GM12891 (cell line): ENCODE measurements around the gene CHRNA4.
"Not testable (repeated sequence)": the region's sequence is repeated elsewhere in the genome, so short reads cannot be mapped to it uniquely, and the experiment has no call there.

Source experiments
- DNase-seq: peaks from one replicate; pipeline ENCODE4 v3.0.0; 2011; ENCODE audit warnings: low spot score; ENCODE audit not compliant: insufficient read length
- FAIRE-seq: peaks from 2 replicates; lab custom pipeline; 2011; peaks lifted over from hg19 to GRCh38; lab: Jason Lieb, UNC
- PAX5 ChIP-seq: IDR thresholded peaks from 2 replicates; pipeline ENCODE4 v1.6.1; 2011; ENCODE audit warnings: low read length, moderate library complexity, mild to moderate bottlenecking; ENCODE audit not compliant: insufficient read depth, severe bottlenecking
- POLR2A ChIP-seq: IDR thresholded peaks from 2 replicates; pipeline ENCODE4 v1.6.1; 2011; ENCODE audit warnings: low read depth, low read length, control low read depth
- POLR2AphosphoS5 ChIP-seq: IDR thresholded peaks from 2 replicates; pipeline ENCODE4 v1.6.1; 2011; ENCODE audit warnings: low read depth, low read length, control low read depth
- POU2F2 ChIP-seq: IDR thresholded peaks from 2 replicates; pipeline ENCODE4 v1.6.1; 2011; ENCODE audit warnings: low read depth, mild to moderate bottlenecking, control low read depth, low read length, moderate library complexity
- SPI1 ChIP-seq: IDR thresholded peaks from 2 replicates; pipeline ENCODE4 v1.6.1; 2011; ENCODE audit warnings: low read depth, low read length, control low read depth
- TAF1 ChIP-seq: IDR thresholded peaks from 2 replicates; pipeline ENCODE4 v1.6.1; 2011; ENCODE audit warnings: low read depth, low read length, control low read depth

CHRNA4 gene

DNA sequence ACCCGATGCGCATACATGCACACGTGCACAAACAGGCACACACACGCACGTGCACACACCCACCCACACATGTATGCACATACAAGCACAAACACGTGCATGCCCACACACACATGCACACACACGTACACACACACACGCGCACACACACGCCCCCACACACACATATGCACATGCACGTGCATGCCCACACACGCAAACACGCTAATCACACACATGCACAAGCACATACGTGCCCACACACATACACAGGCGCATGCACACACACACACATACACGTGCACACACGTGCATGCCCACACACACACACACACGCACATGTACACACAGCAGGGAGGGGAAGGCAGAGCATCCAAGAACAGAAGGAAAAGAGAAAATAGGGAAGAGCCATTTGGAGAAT, 26.8 kb upstream of the CHRNA4 start:
- TF ChIP-seq PAX5 (no peak), TAF1 (no peak), SPI1 (no peak), POLR2AphosphoS5 (no peak), POU2F2 (no peak), POLR2A (no peak)
- FAIRE-seq (no peak), DNase-seq (no peak)

GRCh38 chr20:63387393-63387792, 26.2 kb upstream of the CHRNA4 start:
- TF ChIP-seq TAF1 (no peak), POLR2A (no peak), POU2F2 (no peak; the same call in 1 of the 2 replicates), PAX5 (no peak), SPI1 (no peak), POLR2AphosphoS5 (no peak)
- FAIRE-seq (no peak), DNase-seq (no peak)

- TF ChIP-seq SPI1 (no peak), POU2F2 (no peak), PAX5 (no peak), TAF1 (no peak), POLR2AphosphoS5 (no peak), POLR2A (no peak)
- FAIRE-seq (no peak), DNase-seq (no peak)
Measured at GRCh38 chr20:63386491-63386890, 25.3 kb upstream of the CHRNA4 start.

DNA sequence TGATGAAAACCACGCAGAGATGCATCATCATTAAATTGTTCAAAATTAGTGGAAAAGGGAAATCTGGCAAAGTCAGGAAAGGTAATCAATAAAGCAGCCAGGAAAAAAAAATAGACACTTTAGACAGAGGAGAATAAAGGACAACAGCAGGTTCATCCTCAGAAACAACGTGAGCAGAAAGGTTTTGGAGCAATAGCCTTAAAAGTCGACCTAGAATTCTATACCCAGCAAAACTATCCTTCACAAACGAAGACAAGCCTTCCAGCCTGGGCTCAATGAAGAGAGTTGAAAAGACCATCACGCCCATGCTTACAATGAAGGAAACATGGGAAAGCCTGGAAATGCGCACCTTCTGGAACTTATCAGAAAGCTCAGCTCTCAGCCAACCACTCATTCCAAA, 24.7 kb upstream of the CHRNA4 start:
- DNase-seq (no peak), FAIRE-seq (no peak)
- TF ChIP-seq SPI1 = no peak
- no peak for TF ChIP-seq POU2F2
- TF ChIP-seq PAX5 = no peak
- no peak for TF ChIP-seq POLR2A
- TF ChIP-seq TAF1 = no peak
- TF ChIP-seq POLR2AphosphoS5 = no peak

- TF ChIP-seq POLR2AphosphoS5 (no peak), TAF1 (no peak), SPI1 (no peak), POLR2A (no peak), PAX5 (no peak), POU2F2 (no peak)
- DNase-seq (no peak), FAIRE-seq (no peak)
Measured at GRCh38 chr20:63384336-63384735, 23.2 kb upstream of the CHRNA4 start.

- DNase-seq (no peak), FAIRE-seq (no peak)
- TF ChIP-seq POU2F2 (no peak), POLR2A (no peak), POLR2AphosphoS5 (no peak), TAF1 (no peak), PAX5 (no peak), SPI1 (no peak)
Measured at GRCh38 chr20:63383556-63383955, 22.4 kb upstream of the CHRNA4 start.

DNA sequence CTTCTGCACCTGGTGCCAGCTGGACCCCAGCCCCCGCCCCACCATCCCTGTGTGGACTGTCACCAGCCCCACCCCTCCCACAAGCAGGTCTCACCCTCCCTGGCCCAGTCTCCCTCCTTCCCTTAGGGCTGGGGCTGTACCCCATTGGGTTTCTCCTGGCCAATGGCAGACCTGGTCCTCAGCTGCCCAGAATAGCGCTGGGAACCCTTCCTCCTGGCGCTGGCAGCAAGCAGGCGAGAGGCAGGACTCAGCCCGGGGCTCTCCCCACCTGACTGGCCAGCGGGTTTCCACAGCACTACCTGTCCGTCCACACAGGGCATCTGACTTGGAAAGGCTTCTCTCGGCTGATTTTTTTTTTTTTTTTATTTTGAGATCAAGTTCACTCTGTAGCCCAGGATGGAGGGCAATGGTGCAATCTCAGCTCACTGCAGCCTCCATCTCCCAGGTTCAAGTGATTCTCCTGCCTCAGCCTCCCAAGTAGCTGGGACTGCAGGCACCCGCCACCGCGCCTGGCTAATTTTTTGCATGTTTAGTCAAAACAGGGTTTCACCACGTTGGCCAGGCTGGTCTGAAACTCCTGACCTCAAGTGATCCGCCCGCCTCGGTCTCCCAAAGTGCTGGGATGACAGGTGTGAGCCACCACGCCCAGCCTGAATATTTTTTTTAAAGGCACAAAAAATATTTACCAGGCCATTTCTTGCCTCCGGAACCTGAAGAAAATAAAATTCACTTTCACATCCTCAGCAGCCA, 21.6 kb upstream of the CHRNA4 start:
- TF ChIP-seq SPI1 (no peak), PAX5 (no peak), POU2F2 (no peak), TAF1 (no peak), POLR2A (no peak), POLR2AphosphoS5 (no peak)
- DNase-seq (no peak), FAIRE-seq (no peak)

DNA sequence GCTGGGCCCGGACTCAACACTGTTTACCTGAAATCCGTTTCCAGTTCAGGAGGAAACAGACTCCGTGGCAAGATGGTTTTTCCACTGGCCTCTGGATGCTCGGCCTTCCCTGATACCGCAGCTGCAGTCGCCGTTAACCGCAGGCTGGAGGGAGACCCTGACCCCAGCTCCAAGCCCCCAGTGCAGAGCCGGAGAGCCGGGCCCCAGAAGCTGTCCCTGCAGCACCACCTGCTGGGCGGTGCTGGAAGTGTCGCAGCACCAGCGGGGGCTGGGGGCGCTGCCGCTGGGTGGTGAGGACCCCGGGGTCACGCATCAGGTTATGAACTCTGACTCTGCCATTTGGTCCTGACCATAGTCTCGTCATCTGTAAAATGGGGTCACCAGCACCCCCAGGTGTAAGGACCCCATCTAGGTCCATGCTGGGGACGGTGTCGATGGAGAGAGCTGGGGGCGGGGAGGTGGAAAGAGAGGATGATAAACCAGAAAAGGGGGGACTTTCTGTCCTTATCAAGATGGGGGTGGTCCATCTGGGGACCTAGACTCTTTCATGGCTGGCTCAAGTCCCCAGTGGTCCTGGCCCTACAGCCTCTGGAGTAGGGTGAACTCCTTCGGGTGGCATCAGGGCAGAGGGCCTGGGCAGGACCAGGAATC, 20.8 kb upstream of the CHRNA4 start:
- DNase-seq = peak; percentile 80
- peak; percentile 69 for FAIRE-seq
- TF ChIP-seq POLR2AphosphoS5 (no peak), SPI1 (no peak), PAX5 (no peak), TAF1 (no peak), POU2F2 (no peak), POLR2A (no peak)

GRCh38 chr20:63380346-63380870, 19.3 kb upstream of the CHRNA4 start:
- DNase-seq (no peak), FAIRE-seq (no peak)
- TF ChIP-seq PAX5 = no peak
- no peak for TF ChIP-seq POLR2A
- no peak for TF ChIP-seq POU2F2
- TF ChIP-seq SPI1 = no peak
- no peak for TF ChIP-seq TAF1
- no peak for TF ChIP-seq POLR2AphosphoS5

DNA sequence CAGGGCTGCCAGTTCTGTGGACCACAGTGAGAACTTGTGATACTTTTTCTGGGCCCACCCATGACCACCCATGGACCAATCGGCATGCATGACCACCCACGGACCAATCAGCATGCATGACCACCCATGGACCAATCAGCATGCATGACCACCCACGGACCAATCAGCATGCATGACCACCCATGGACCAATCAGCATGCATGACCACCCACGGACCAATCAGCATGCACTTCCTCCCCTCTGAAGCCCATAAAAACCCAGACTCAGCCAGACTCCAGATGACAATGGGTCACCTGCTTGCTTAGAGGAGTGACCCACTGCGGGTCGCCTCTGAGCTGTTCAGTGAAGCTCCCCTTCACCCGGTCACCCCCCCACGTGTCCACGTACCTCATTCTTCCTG, 18.7 kb upstream of the CHRNA4 start:
- DNase-seq = not testable (repeated sequence)
- peak; percentile 91 for FAIRE-seq
